Dedifferentiated amniotic fluid mesenchymal stem cell (primary cell): Measurements from ENCODE around the gene MSRB2.

Experiments used
- DNase-seq: peaks from one replicate; pipeline ENCODE4 v3.0.0-alpha.2; 2016; ENCODE audit errors: extremely low spot score

The MSRB2 gene

DNA sequence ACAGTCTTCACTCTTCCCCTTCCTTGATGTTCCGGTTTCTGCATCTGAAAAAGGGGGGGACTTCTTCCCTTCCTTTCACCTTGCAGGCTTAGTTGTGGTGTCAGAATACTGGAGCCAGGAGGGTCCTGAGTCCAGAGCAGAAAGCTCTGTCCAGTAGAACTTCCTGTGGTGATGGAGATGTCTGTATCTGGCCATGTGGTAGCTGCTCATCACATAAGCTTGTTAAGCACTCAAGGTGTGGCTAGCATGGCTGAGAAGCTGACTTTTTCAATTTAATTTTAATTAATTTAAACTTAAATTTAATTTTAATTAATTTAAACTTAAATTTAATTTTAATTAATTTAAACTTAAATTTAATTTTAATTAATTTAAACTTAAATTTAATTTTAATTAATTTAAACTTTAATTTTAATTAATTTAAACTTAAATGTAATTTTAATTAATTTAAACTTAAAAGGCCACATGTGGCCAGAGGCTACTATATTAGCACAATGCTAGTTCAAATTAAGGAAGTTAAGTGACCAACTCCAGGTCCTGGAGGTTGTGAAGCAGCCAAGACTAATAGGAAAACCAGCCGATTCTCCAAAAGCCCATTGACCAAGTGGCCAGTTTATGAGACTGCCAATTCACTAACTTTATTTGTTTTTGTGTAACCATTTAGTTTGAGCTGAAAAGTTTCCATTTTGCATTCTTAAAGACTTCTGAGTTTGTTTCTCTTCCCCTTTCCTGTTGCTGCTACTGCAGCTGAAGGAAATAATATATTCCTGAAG is 16.3 kb downstream of the MSRB2 start:
- no peak for DNase-seq

DNA sequence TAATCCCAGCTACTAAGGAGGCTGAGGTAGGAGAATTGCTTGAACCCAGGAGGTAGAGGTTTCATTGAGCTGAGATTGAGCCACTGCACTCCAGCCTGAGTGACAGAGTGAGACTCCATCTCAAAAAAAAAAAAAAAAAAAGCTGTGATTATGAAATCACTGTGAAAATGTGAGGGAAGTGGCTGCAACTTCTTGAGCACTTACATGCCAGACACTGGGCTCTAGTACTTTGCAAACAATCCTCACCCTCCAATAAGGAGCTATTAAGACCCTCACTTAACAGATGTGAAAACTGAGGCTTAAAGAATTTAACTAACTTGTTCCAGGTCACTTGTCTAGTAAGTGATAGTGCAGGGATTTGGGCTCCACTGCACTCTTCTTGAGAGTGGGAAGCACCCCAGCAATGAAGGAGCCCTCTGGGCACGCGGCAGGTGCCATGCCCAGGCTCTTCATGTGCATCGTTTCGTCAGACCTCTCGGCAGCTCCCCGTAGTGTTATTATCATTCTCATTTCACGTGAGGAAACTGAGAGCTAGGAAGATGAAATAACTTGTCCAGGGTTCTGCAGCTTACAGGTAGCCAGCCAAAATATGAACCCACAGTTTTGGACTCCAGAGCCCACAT is 19.0 kb downstream of the MSRB2 start:
- DNase-seq: no peak

GRCh38 chr10:23116486-23117205 is 21.3 kb downstream of the MSRB2 start:
- DNase-seq: no peak

DNA sequence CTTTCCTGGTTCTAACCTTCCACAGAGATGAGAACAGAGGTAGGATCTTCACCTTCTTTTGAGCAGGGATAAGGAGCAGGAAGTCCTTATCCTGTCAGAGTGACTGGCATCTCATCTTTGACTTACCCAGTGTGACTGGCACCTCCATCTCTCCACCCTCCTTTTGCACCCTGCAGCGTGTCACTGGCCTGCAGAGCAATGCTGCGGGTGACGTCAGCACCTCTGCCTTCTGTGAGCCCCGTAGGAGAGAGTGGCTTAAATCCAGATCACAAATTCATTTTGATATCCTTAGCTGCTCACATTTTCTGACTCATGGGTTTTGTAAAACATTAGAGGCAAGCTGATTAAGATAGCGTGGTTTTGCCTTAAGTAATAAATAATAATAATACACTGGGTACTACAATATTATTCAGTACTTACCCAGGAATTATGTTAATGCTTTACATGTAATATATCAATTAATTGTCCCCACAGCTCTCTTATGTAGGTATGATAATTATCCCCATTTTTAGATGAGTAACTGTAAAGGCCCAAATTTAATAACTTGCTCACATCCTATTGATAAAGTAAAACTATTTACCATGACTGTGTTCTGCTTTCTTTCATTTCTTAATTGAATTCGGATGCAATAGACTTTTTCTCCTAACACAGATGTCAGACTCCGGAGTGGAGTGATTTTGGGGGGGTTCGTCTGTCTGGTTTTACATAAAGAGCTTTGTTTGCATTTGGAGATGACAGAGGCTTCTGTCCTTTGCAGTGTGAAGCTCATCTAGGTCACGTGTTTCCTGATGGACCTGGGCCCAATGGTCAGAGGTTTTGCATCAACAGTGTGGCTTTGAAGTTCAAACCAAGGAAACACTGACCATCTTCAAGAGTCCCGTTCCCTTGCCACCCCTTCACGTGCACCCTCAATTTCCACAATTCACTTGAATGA is 24.9 kb downstream of the MSRB2 start:
- DNase-seq: no peak

GRCh38 chr10:23121135-23121534 is 25.8 kb downstream of the MSRB2 start:
- DNase-seq: no peak

- DNase-seq: no peak
Observed at GRCh38 chr10:23136462-23136861, 41.1 kb downstream of the MSRB2 start.

DNA sequence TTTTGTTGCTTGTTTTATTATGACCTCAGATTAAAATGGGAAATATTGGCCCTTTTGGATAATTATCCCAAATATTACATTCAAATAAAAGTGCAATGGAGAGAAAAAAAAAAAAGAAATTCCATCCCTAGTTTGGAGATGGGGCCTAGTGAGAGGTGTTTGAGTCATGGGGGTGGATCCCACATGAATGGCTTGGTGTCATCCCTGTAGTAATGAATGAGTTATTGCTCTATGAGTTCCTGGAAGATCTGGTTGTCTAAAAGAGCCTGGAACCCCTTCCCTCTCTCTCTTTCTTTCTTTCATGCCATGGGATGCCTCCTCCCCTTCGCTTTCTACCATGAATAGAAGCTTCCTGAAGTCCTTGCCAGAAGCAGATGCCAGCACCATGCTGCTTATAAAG is 44.3 kb downstream of the MSRB2 start:
- no peak for DNase-seq

DNA sequence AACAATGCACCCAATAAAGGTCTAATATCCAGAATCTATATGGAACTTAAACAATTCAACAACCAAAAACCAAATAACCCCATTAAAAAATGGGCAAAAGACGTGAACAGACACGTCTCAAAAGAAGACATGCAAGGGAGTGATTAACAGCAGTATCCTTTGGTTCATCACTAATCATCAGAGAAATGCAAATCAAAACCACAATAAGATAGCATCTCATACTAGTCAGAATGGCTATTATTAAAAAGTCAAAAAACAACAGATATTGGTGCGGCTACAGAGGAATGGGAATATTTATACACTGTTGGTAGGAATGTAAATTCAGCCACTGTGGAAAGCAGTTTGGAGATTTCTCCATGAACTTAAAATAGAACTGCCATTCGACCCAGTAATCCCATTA is 46.6 kb downstream of the MSRB2 start:
- no peak for DNase-seq

DNA sequence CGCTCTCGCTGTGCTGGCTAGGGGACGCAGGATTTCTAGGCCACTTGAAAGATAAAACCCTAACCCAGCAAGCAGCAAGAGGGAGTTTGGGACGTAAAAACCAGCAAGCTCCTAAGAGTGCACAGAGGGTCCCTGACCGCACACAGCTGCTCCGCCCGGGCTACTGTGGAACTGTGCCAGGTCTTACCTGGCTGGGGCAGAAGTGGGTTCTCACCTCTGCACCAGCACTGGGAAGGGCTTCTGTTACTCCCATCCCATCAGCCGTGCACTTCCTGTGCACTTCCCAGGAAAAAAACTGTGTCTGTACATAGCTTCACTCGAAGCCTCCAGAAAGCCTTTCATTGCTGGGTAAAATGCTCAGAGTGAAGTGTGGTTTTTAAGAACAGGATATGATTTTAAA is 50.9 kb downstream of the MSRB2 start:
- DNase-seq: no peak

DNA sequence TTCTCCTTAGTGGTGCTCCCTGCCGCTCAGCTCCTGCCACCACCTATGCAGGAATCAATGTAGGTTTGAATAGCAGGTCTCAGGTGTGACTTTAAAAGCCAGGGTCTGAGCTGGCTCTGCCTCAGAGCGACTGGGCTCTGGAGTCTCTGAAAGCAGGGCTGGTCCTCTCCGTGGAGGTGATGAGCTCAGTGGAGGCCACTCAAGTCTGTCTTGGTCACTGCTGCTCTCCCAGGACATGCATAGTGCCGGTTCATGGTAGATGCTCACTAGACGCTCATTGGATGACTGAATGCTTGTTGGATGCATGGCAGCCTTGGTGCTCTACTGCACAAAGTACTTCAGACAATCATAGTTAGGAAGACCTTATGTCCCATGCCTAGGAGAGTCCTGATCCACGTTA is 51.7 kb downstream of the MSRB2 start:
- no peak for DNase-seq

GRCh38 chr10:23148214-23148613 is 52.8 kb downstream of the MSRB2 start:
- no peak for DNase-seq

GRCh38 chr10:23150091-23150490 is 54.7 kb downstream of the MSRB2 start:
- no peak for DNase-seq

- DNase-seq: no peak
Observed at GRCh38 chr10:23150610-23151009, 55.2 kb downstream of the MSRB2 start.

DNA sequence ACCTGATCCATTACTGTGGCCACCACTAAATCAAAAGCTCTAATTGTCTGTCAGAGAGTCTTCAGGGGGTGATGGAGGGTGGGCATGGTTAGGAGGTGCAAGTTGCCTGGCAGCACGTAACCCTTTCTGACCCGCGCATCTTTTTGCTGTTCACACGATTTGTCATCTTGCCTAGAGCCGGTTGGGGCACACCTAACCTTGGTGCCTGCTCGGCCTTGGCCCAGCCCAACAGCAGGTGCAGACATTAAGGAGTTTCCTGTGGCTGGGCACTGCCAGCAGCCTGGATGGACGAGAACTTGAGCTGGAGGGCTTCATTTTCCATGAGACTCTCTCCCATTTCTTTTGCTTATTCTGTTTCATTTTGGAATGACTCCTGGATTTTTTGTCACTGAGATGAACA is 55.7 kb downstream of the MSRB2 start:
- no peak for DNase-seq

- DNase-seq: no peak
Observed at GRCh38 chr10:23155169-23155568, 59.8 kb downstream of the MSRB2 start.

GRCh38 chr10:23156447-23157150 is 61.2 kb downstream of the MSRB2 start:
- DNase-seq: no peak

- no peak for DNase-seq
Observed at GRCh38 chr10:23157239-23157681, 61.9 kb downstream of the MSRB2 start.

GRCh38 chr10:23157691-23158369 is 62.5 kb downstream of the MSRB2 start:
- no peak for DNase-seq

DNA sequence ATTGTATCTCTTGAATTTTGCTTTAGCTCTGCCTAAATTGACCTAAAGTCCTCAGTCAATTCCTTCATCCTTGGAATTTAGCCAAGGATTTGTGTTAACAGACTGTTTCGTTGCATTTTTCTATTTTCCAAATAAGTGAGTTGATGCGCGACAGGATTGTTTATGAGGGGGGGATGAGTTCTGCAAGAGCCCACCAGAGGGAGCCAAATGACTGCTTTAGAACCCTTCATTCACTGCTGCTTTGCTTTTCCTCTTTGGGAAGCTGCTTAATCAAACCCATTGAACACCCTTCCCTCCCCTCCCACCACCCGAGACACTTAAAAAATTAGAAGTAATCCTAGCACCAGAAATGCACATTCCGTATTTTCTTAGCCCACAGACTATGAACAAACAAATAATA is 63.0 kb downstream of the MSRB2 start:
- peak; percentile 62 for DNase-seq

- no peak for DNase-seq
Observed at GRCh38 chr10:23171232-23171876, 76.0 kb downstream of the MSRB2 start.
